Testis (tissue), 3 donors: Measurements from ENCODE around the gene CAPZB. TPM values are rescaled to one million over a fixed set of nuclear protein-coding genes. Genes with fewer than 3 reads are reported as not detected.

Experiments used
- DNase-seq: peaks from one replicate; pipeline ENCODE4 v3.0.0-alpha.2; 2019
- H3K27ac ChIP-seq, 2 donors: fragments of 200-600 bp; sonication (generic); one replicate each; pipeline ENCODE4 v1.5.1; 2019
- H3K27me3 ChIP-seq: fragments of 200-600 bp; sonication (generic); one replicate; pipeline ENCODE4 v1.5.1; 2019
- H3K36me3 ChIP-seq: fragments of 200-600 bp; sonication (generic); one replicate; pipeline ENCODE4 v1.5.1; 2017; ENCODE audit warnings: low read depth; ENCODE audit errors: missing control alignments
- H3K4me1 ChIP-seq: fragments of 200-600 bp; sonication (generic); one replicate; pipeline ENCODE4 v1.5.1; 2019
- H3K4me3 ChIP-seq, 2 donors: fragments of 200-600 bp; sonication (generic); one replicate each; pipeline ENCODE4 v1.5.1; 2017 to 2019
- H3K9me3 ChIP-seq: fragments of 200-600 bp; sonication (generic); one replicate; pipeline ENCODE4 v1.5.1; 2017
- POLR2A ChIP-seq: fragments of 450-650 bp; IDR thresholded peaks from one replicate; pipeline ENCODE4 v1.6.1; 2017; ENCODE audit warnings: antibody characterized with exemption, mild to moderate bottlenecking, moderate library complexity
- WGBS, 2 donors: methylation state at CpG; one replicate each; pipeline ENCODE4 v1.1.5; 2018; 5-methylcytosine and 5-hydroxymethylcytosine counted together
- intact Hi-C: fragments of 100-400 bp; cut with DNase I; formaldehyde crosslinking; loops from one replicate; pipeline ENCODE4 v1.15.1; 2023; ENCODE audit warnings: low total_unique reads
- polyA plus RNA-seq: library from polyadenylated mRNA; stranded (reverse); fragments of 350-450 nt; fragmentation: Illumina TruSeq; extraction: RNeasy Lipid Tissue Mini Kit (QIAGEN cat#74804); gene quantifications from one replicate; pipeline ENCODE4 v1.2.3, GENCODE V29; 2014; ENCODE audit warnings: low read depth, low replicate concordance; ENCODE audit not compliant: insufficient read depth
- total RNA-seq, 2 donors: library from RNA; depleted of rRNA; stranded (reverse); fragments of >200 nt; gene quantifications; one replicate each; pipeline ENCODE4 v1.2.3, GENCODE V29; 2016
- TF ChIP-seq, protein P1 (sequence below), 3 experiments: fragments of 450-650 bp in 2 of 3; fragments of 200-600 bp in 1 of 3; sonication (generic) in 1 of 3; IDR thresholded peaks; one replicate each; pipeline ENCODE4 v1.5.1; 2016 to 2019; ENCODE audit warnings: antibody characterized with exemption in 3 of 3, mild to moderate bottlenecking in 2 of 3, moderate library complexity in 1 of 3

Gene CAPZB
- total and polyA plus RNA-seq, 3 donors from 2014 or later: 147 to 502 (median 207) TPM

- Histone ChIP-seq H3K9me3 (no peaks in the 10 kb centered on the region), H3K4me3 (no peak overlapping the region), H3K27me3 (no peaks in the 10 kb centered on the region), H3K27ac (no peak overlapping the region), H3K36me3 (no peaks in the 10 kb centered on the region), H3K4me1 (peaks cover 33% of the 10 kb centered on the region)
- TF ChIP-seq, protein P1, sequence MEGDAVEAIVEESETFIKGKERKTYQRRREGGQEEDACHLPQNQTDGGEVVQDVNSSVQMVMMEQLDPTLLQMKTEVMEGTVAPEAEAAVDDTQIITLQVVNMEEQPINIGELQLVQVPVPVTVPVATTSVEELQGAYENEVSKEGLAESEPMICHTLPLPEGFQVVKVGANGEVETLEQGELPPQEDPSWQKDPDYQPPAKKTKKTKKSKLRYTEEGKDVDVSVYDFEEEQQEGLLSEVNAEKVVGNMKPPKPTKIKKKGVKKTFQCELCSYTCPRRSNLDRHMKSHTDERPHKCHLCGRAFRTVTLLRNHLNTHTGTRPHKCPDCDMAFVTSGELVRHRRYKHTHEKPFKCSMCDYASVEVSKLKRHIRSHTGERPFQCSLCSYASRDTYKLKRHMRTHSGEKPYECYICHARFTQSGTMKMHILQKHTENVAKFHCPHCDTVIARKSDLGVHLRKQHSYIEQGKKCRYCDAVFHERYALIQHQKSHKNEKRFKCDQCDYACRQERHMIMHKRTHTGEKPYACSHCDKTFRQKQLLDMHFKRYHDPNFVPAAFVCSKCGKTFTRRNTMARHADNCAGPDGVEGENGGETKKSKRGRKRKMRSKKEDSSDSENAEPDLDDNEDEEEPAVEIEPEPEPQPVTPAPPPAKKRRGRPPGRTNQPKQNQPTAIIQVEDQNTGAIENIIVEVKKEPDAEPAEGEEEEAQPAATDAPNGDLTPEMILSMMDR (IDR thresholded peaks at IDR 0.05): no peak
- no peak for TF ChIP-seq POLR2A
- intact Hi-C loops: loop anchor here (10.0 kb wide), 1 partner anchor 86 kb away; the partner anchor contains the start of gene CAPZB
- DNase-seq: no peak
- 66 to 80% methylated on average over 8 to 9 of the region's 9 CpGs for WGBS, 2 donors
Measured at GRCh38 chr1:19398309-19398760, 87.0 kb downstream of the CAPZB start.

GRCh38 chr1:19397217-19397945, 88.0 kb downstream of the CAPZB start:
- intact Hi-C loops: loop anchor here (10.0 kb wide), 1 partner anchor 87 kb away; the partner anchor contains the start of gene CAPZB
- Histone ChIP-seq H3K36me3 (no peaks in the 10 kb centered on the region), H3K27ac (no peak overlapping the region), H3K27me3 (no peaks in the 10 kb centered on the region), H3K9me3 (no peaks in the 10 kb centered on the region), H3K4me1 (peaks cover 33% of the 10 kb centered on the region), H3K4me3 (no peak overlapping the region)
- 89 to 91% methylated on average over 13 of the region's 13 CpGs for WGBS, 2 donors
- TF ChIP-seq POLR2A: no peak
- TF ChIP-seq, protein P1 (IDR thresholded peaks at IDR 0.05): no peak
- no peak for DNase-seq

GRCh38 chr1:19396280-19396679, 89.1 kb downstream of the CAPZB start:
- peaks cover 34% of the 10 kb centered on the region for H3K4me1 ChIP-seq
- WGBS, 2 donors: 90 to 96% methylated on average over 13 of the region's 13 CpGs

GRCh38 chr1:19395678-19396192, 89.6 kb downstream of the CAPZB start:
- whole genome bisulfite sequencing, 2 donors: 76 to 86% methylated on average over 12 to 16 of the region's 16 CpGs
- Histone ChIP-seq H3K27me3 (no peaks in the 10 kb centered on the region), H3K9me3 (no peaks in the 10 kb centered on the region), H3K36me3 (no peaks in the 10 kb centered on the region), H3K4me1 (peaks cover 33% of the 10 kb centered on the region), H3K27ac (no peak overlapping the region), H3K4me3 (no peak overlapping the region)
- no peak for DNase-seq
- intact Hi-C loops: loop anchor here (10.0 kb wide), 1 partner anchor 89 kb away; the partner anchor contains the start of gene CAPZB
- no peak for TF ChIP-seq POLR2A
- TF ChIP-seq, protein P1 (IDR thresholded peaks at IDR 0.05): no peak

More at GRCh38 chr1:19396280-19396679, 89.1 kb downstream of the CAPZB start:
- no peak for DNase-seq
- no peak for TF ChIP-seq POLR2A
- TF ChIP-seq, protein P1 (IDR thresholded peaks at IDR 0.05): no peak
- H3K36me3 ChIP-seq: no peaks in the 10 kb centered on the region
- H3K27ac ChIP-seq: no peak overlapping the region
- intact Hi-C loops: loop anchor here (10.0 kb wide), 1 partner anchor 89 kb away; the partner anchor contains the start of gene CAPZB
- no peaks in the 10 kb centered on the region for H3K27me3 ChIP-seq
- no peak overlapping the region for H3K4me3 ChIP-seq
- H3K9me3 ChIP-seq: no peaks in the 10 kb centered on the region
